OCI-LY7 (cell line): ENCODE data around the gene CACNA1H. TPM values are rescaled to one million over a fixed set of nuclear protein-coding genes. Genes with fewer than 3 reads are reported as not detected.

ENCODE experiments used
- BruUV-seq: library from RNA; stranded (reverse); fragments of 400-500 nt; replicated peaks from 2 replicates; lab custom pipeline; 2021; lab: Mats Ljungman, UMichigan
- CTCF ChIA-PET: fragments of 300-600 bp; sonication (Branson Sonifier 250); formaldehyde crosslinking; loops from one replicate; lab custom pipeline; 2022; ENCODE audit warnings: antibody characterized with exemption; ENCODE audit not compliant: unreplicated experiment; lab: Charles Lee
- POLR2A ChIA-PET: fragments of 300-600 bp; sonication (Branson Sonifier 250); formaldehyde crosslinking; loops from one replicate; lab custom pipeline; 2022; ENCODE audit warnings: antibody characterized with exemption; lab: Charles Lee
- DNase-seq: peaks from one replicate; pipeline ENCODE4 v3.0.0-alpha.2; 2015; ENCODE audit warnings: low spot score
- H2AFZ ChIP-seq: fragments of 200-600 bp; sonication (generic), shearing (Covaris generic); 2 replicates; pipeline ENCODE4 v1.6.1; 2014; ENCODE audit warnings: mild to moderate bottlenecking, antibody characterized with exemption, low read length, moderate library complexity
- H3K27ac ChIP-seq: fragments of 200-600 bp; sonication (generic); 2 replicates; pipeline ENCODE4 v1.5.1; 2014; ENCODE audit warnings: mixed run types, low read depth, mild to moderate bottlenecking, moderate library complexity, low read length, inconsistent platforms; ENCODE audit not compliant: poor library complexity, severe bottlenecking
- H3K36me3 ChIP-seq: fragments of 200-600 bp; sonication (generic); 2 replicates; pipeline ENCODE4 v1.6.1; 2014; ENCODE audit warnings: mild to moderate bottlenecking, antibody characterized with exemption, low read length, moderate library complexity, mixed read lengths; ENCODE audit not compliant: insufficient read depth
- H3K4me1 ChIP-seq: fragments of 200-600 bp; sonication (generic); 2 replicates; pipeline ENCODE4 v1.5.1; 2014; ENCODE audit warnings: mild to moderate bottlenecking, low read length; ENCODE audit not compliant: insufficient read depth, poor library complexity, severe bottlenecking
- H3K4me2 ChIP-seq: fragments of 200-600 bp; sonication (generic); 2 replicates; pipeline ENCODE4 v1.6.1; 2014; ENCODE audit warnings: mild to moderate bottlenecking, low read length
- H3K4me3 ChIP-seq: fragments of 200-600 bp; sonication (generic); 2 replicates; pipeline ENCODE4 v1.5.1; 2014; ENCODE audit warnings: mild to moderate bottlenecking, low read depth, low read length; ENCODE audit not compliant: poor library complexity, severe bottlenecking
- H3K79me2 ChIP-seq: fragments of 200-600 bp; sonication (generic); 2 replicates; pipeline ENCODE4 v1.6.1; 2016; ENCODE audit warnings: low read depth, mild to moderate bottlenecking, low read length, moderate library complexity, mixed read lengths; ENCODE audit not compliant: insufficient read depth
- H3K9me2 ChIP-seq: fragments of 200-600 bp; sonication (generic); 2 replicates; pipeline ENCODE4 v1.6.1; 2016; ENCODE audit warnings: mild to moderate bottlenecking, low read length, mixed read lengths; ENCODE audit not compliant: insufficient read depth
- H3K9me3 ChIP-seq: fragments of 200-600 bp; sonication (generic); 2 replicates; pipeline ENCODE4 v1.6.1; 2014; ENCODE audit warnings: mild to moderate bottlenecking, mixed run types, low read length, mixed read lengths
- H4K20me1 ChIP-seq: fragments of 200-600 bp; sonication (generic); 2 replicates; pipeline ENCODE4 v1.6.1; 2014; ENCODE audit warnings: mild to moderate bottlenecking, antibody characterized with exemption, low read length, moderate library complexity, mixed read lengths; ENCODE audit not compliant: insufficient read depth
- CTCF ChIP-seq: fragments of 200-600 bp; sonication (generic); conservative IDR thresholded peaks from 2 replicates; pipeline ENCODE4 v1.5.1; 2014; ENCODE audit warnings: mild to moderate bottlenecking, antibody characterized with exemption, low read length, moderate library complexity, mixed read lengths
- EZH2phosphoT487 ChIP-seq: fragments of 200-600 bp; sonication (generic); IDR thresholded peaks from 2 replicates; pipeline ENCODE4 v1.6.1; 2018; ENCODE audit warnings: low read depth, borderline replicate concordance, mild to moderate bottlenecking, mixed run types, antibody characterized with exemption, low read length, moderate library complexity, mixed read lengths
- intact Hi-C: fragments of 100-400 bp; cut with micrococcal nuclease; formaldehyde crosslinking; loops from one replicate; pipeline ENCODE4 v1.10.0; 2022; ENCODE audit not compliant: unreplicated experiment
- total RNA-seq, 2 experiments: library from RNA; depleted of rRNA in 1 of 2; stranded (reverse); fragments of >200 nt in 1 of 2; shearing (Covaris generic) in 1 of 2; gene quantifications; 2 replicates each; pipeline ENCODE4 v1.2.3, GENCODE V29; 2014 to 2022

Gene CACNA1H
- total RNA-seq, 2 experiments from 2014 or later, result not detected

- H3K27ac ChIP-seq, result no peak overlapping the region
- no TSS peak for BruUV-seq
- POLR2A ChIA-PET, result no interaction called here
- no peak overlapping the region for H3K4me3 ChIP-seq
- H2AFZ ChIP-seq, result no peak overlapping the region
- CTCF ChIA-PET, result no interaction called here
- no peaks in the 10 kb centered on the region for H3K4me1 ChIP-seq
- no peaks in the 10 kb centered on the region for H4K20me1 ChIP-seq
- no peaks in the 10 kb centered on the region for H3K9me3 ChIP-seq
- H3K9me2 ChIP-seq, result no peaks in the 10 kb centered on the region
- intact Hi-C loops, result no loop called here
- TF ChIP-seq CTCF, result no peak
- no peaks in the 10 kb centered on the region for H3K79me2 ChIP-seq
- no peaks in the 10 kb centered on the region for H3K36me3 ChIP-seq
- DNase-seq, result no peak
- H3K4me2 ChIP-seq, result no peak overlapping the region
Observed at GRCh38 chr16:1216296-1216619, 63.4 kb downstream of the CACNA1H start.

GRCh38 chr16:1216681-1217400, 63.9 kb downstream of the CACNA1H start:
- H3K9me2 ChIP-seq, result no peaks in the 10 kb centered on the region
- H3K27ac ChIP-seq, result no peak overlapping the region
- ChIA-PET POLR2A (no interaction called here), CTCF (no interaction called here)
- no peaks in the 10 kb centered on the region for H3K9me3 ChIP-seq
- H4K20me1 ChIP-seq, result no peaks in the 10 kb centered on the region
- H3K4me1 ChIP-seq, result no peaks in the 10 kb centered on the region
- intact Hi-C loops, result no loop called here
- no TSS peak for BruUV-seq
- no peak overlapping the region for H3K4me3 ChIP-seq
- H3K36me3 ChIP-seq, result no peaks in the 10 kb centered on the region
- no peaks in the 10 kb centered on the region for H3K79me2 ChIP-seq
- TF ChIP-seq EZH2phosphoT487, result no peak
- no peak overlapping the region for H2AFZ ChIP-seq
- H3K4me2 ChIP-seq, result no peak overlapping the region
- DNase-seq, result no peak

- intact Hi-C loops, result no loop called here
- no peak overlapping the region for H2AFZ ChIP-seq
- no peaks in the 10 kb centered on the region for H3K9me3 ChIP-seq
- no peak overlapping the region for H3K27ac ChIP-seq
- H4K20me1 ChIP-seq, result no peaks in the 10 kb centered on the region
- BruUV-seq, result no TSS peak
- H3K36me3 ChIP-seq, result no peaks in the 10 kb centered on the region
- POLR2A ChIA-PET, result no interaction called here
- no peaks in the 10 kb centered on the region for H3K9me2 ChIP-seq
- no peaks in the 10 kb centered on the region for H3K79me2 ChIP-seq
- no peaks in the 10 kb centered on the region for H3K4me1 ChIP-seq
- TF ChIP-seq EZH2phosphoT487 (no peak), CTCF (no peak)
- no peak overlapping the region for H3K4me2 ChIP-seq
- CTCF ChIA-PET, result no interaction called here
- H3K4me3 ChIP-seq, result no peak overlapping the region
- no peak for DNase-seq
Observed at GRCh38 chr16:1217526-1217925, 64.6 kb downstream of the CACNA1H start.
